H1 (cell line): ENCODE results near the gene BRD7. TPM values are rescaled to one million over a fixed set of nuclear protein-coding genes. Genes with fewer than 3 reads are reported as not detected.

Experiments
- CTCF ChIA-PET: fragments of 300-600 bp; sonication (Branson Sonifier 250); formaldehyde crosslinking; loops from one replicate; lab custom pipeline; 2021; ENCODE audit not compliant: partially characterized antibody; lab: Charles Lee
- POLR2A ChIA-PET: fragments of 300-600 bp; sonication (Branson Sonifier 250); formaldehyde crosslinking; loops from one replicate; lab custom pipeline; 2021; ENCODE audit warnings: inconsistent platforms; ENCODE audit not compliant: partially characterized antibody; lab: Charles Lee
- DNase-seq, 2 experiments: peaks; one replicate each; pipeline versions ENCODE4 v3.0.0 to v3.0.0-alpha.2; 2010 to 2022; ENCODE audit warnings: low spot score in 2 of 2, low read depth in 1 of 2, mixed read lengths in 1 of 2
- FAIRE-seq: peaks from 2 replicates; lab custom pipeline; 2011; peaks lifted over from hg19 to GRCh38; lab: Jason Lieb, UNC
- H2AFZ ChIP-seq: 2 replicates; pipeline ENCODE4 v1.8.1; 2012; ENCODE audit warnings: low read length, inconsistent platforms
- H2AK5ac ChIP-seq: 2 replicates; pipeline ENCODE4 v1.6.1; 2013; ENCODE audit warnings: low read depth, low read length
- H2BK120ac ChIP-seq: replicated peaks from 2 replicates; pipeline ENCODE3; 2013; ENCODE audit warnings: low read depth, low read length, inconsistent platforms
- H2BK12ac ChIP-seq: 2 replicates; pipeline ENCODE4 v1.6.1; 2013; ENCODE audit warnings: low read depth, low read length
- H2BK15ac ChIP-seq: 2 replicates; pipeline ENCODE4 v1.6.1; 2013; ENCODE audit warnings: low read length
- H2BK20ac ChIP-seq: 2 replicates; pipeline ENCODE4 v1.6.1; 2013; ENCODE audit warnings: low read length
- H2BK5ac ChIP-seq: 2 replicates; pipeline ENCODE4 v1.6.1; 2013; ENCODE audit warnings: low read depth, low read length
- H3K14ac ChIP-seq: 2 replicates; pipeline ENCODE4 v1.6.1; 2013; ENCODE audit warnings: inconsistent platforms; ENCODE audit not compliant: insufficient read length
- H3K18ac ChIP-seq: 2 replicates; pipeline ENCODE4 v1.6.1; 2013; ENCODE audit warnings: low read length; ENCODE audit errors: extremely low read depth
- H3K23ac ChIP-seq: 2 replicates; pipeline ENCODE4 v1.6.1; 2013; ENCODE audit warnings: inconsistent platforms; ENCODE audit not compliant: insufficient read length
- H3K23me2 ChIP-seq: 2 replicates; pipeline ENCODE4 v1.6.1; 2013; ENCODE audit warnings: low read depth, low read length
- H3K27ac ChIP-seq: 2 replicates; pipeline ENCODE4 v1.6.1; 2011; ENCODE audit warnings: low read depth, low read length, inconsistent platforms
- H3K27me3 ChIP-seq, 4 experiments: replicated peaks in 1 of 4; 1 replicate in 1 of 4; 2 replicates in 3 of 4; pipeline versions ENCODE4 v1.6.1 to v1.8.1; 2011 to 2013; ENCODE audit warnings: low read length in 3 of 4, mild to moderate bottlenecking in 3 of 4, inconsistent platforms in 2 of 4, mixed read lengths in 2 of 4, moderate library complexity in 1 of 4; ENCODE audit not compliant: control insufficient read depth in 3 of 4, insufficient read depth in 3 of 4; ENCODE audit errors: extremely low read depth in 1 of 4
- H3K36me3 ChIP-seq, 4 experiments: 2 replicates each; pipeline versions ENCODE4 v1.6.1 to v1.8.1; 2011 to 2013; ENCODE audit warnings: mild to moderate bottlenecking in 4 of 4, low read length in 3 of 4, moderate library complexity in 2 of 4, control low read depth in 1 of 4, inconsistent platforms in 1 of 4; ENCODE audit not compliant: insufficient read depth in 4 of 4, control insufficient read depth in 2 of 4
- H3K4ac ChIP-seq: replicated peaks from 2 replicates; pipeline ENCODE3; 2013; ENCODE audit warnings: low read length, low read depth, mixed read lengths, inconsistent platforms; ENCODE audit not compliant: insufficient read length
- H3K4me1 ChIP-seq, 4 experiments: replicated peaks in 1 of 4; 1 replicate in 1 of 4; 2 replicates in 3 of 4; pipeline versions ENCODE4 v1.6.1 to v1.8.1; 2011 to 2013; ENCODE audit warnings: low read length in 3 of 4, inconsistent platforms in 2 of 4, mixed read lengths in 1 of 4; ENCODE audit not compliant: insufficient read depth in 4 of 4, control insufficient read depth in 3 of 4
- H3K4me2 ChIP-seq, 2 experiments: 2 replicates each; pipeline versions ENCODE4 v1.6.1 to v1.8.1; 2011 to 2013; ENCODE audit warnings: low read depth in 2 of 2, low read length in 2 of 2, control low read depth in 1 of 2, inconsistent platforms in 1 of 2, mild to moderate bottlenecking in 1 of 2; ENCODE audit not compliant: insufficient read depth in 1 of 2
- H3K4me3 ChIP-seq, 4 experiments: fragments of 200-600, 300-600 bp in 1 of 4; sonication (generic), shearing (Covaris generic), sonication (Bioruptor Twin) in 1 of 4; 2 replicates each; pipeline versions ENCODE4 v1.5.1 to v1.8.1; 2011 to 2016; ENCODE audit warnings: low read length in 4 of 4, low read depth in 3 of 4, control low read depth in 2 of 4, inconsistent platforms in 2 of 4, mild to moderate bottlenecking in 2 of 4, mixed read lengths in 1 of 4, moderate library complexity in 1 of 4; ENCODE audit not compliant: insufficient read depth in 2 of 4; ENCODE audit errors: extremely low read depth in 1 of 4
- H3K56ac ChIP-seq: replicated peaks from 2 replicates; pipeline ENCODE3; 2013; ENCODE audit warnings: low read depth, mild to moderate bottlenecking, mixed read lengths, low read length, inconsistent platforms; ENCODE audit not compliant: insufficient read length
- H3K79me1 ChIP-seq: 2 replicates; pipeline ENCODE4 v1.6.1; 2013; ENCODE audit warnings: low read depth, low read length, control low read depth
- H3K79me2 ChIP-seq, 2 experiments: 2 replicates each; pipeline versions ENCODE4 v1.6.1 to v1.8.1; 2012 to 2013; ENCODE audit warnings: low read length in 2 of 2, mild to moderate bottlenecking in 2 of 2, inconsistent platforms in 1 of 2; ENCODE audit not compliant: insufficient read depth in 2 of 2, control insufficient read depth in 1 of 2
- H3K9ac ChIP-seq, 4 experiments: replicated peaks in 1 of 4; 1 replicate in 1 of 4; 2 replicates in 3 of 4; pipeline versions ENCODE4 v1.6.1 to v1.8.1; 2011 to 2013; ENCODE audit warnings: low read depth in 3 of 4, low read length in 3 of 4, control low read depth in 2 of 4, mild to moderate bottlenecking in 2 of 4, moderate library complexity in 2 of 4, inconsistent platforms in 1 of 4; ENCODE audit errors: extremely low read depth in 1 of 4
- H3K9me3 ChIP-seq, 2 experiments: 2 replicates each; pipeline versions ENCODE4 v1.6.1 to v1.8.1; 2012 to 2013; ENCODE audit warnings: mild to moderate bottlenecking in 2 of 2, moderate library complexity in 2 of 2, control low read depth in 1 of 2, inconsistent platforms in 1 of 2, low read depth in 1 of 2, low read length in 1 of 2, mixed read lengths in 1 of 2; ENCODE audit not compliant: insufficient read depth in 2 of 2
- H4K20me1 ChIP-seq, 2 experiments: replicated peaks in 1 of 2; 2 replicates each; pipeline versions ENCODE3 to v1.8.1; 2011 to 2013; ENCODE audit warnings: inconsistent platforms in 2 of 2, low read length in 2 of 2, mild to moderate bottlenecking in 1 of 2; ENCODE audit not compliant: insufficient read depth in 2 of 2, control insufficient read depth in 1 of 2
- H4K5ac ChIP-seq: 2 replicates; pipeline ENCODE4 v1.6.1; 2013; ENCODE audit warnings: low read length, low read depth, mixed read lengths, inconsistent platforms; ENCODE audit not compliant: insufficient read length
- H4K8ac ChIP-seq: 2 replicates; pipeline ENCODE4 v1.8.0; 2013; ENCODE audit warnings: mild to moderate bottlenecking, moderate library complexity, low read length, inconsistent platforms; ENCODE audit not compliant: insufficient read depth; ENCODE audit errors: extremely low read depth
- H4K91ac ChIP-seq: replicated peaks from 2 replicates; pipeline ENCODE3; 2013; ENCODE audit warnings: low read length, mixed read lengths, inconsistent platforms; ENCODE audit not compliant: insufficient read length
- BACH1 ChIP-seq: IDR thresholded peaks from 2 replicates; pipeline ENCODE4 v1.6.1; 2012; ENCODE audit warnings: low read length, improper control_type of control experiment
- BCL11A ChIP-seq, 2 experiments: IDR thresholded peaks; one replicate each; pipeline ENCODE4 v1.6.1; 2011; ENCODE audit warnings: low read depth in 2 of 2, low read length in 2 of 2, mild to moderate bottlenecking in 2 of 2
- CHD2 ChIP-seq: IDR thresholded peaks from 2 replicates; pipeline ENCODE4 v1.6.1; 2012; ENCODE audit warnings: low read length, improper control_type of control experiment
- HDAC2 ChIP-seq, 2 experiments: fragments of 300-600 bp in 1 of 2; sonication (generic) in 1 of 2; IDR thresholded peaks; 2 replicates each; pipeline ENCODE4 v1.6.1; 2011 to 2012; ENCODE audit warnings: low read depth in 2 of 2, low read length in 2 of 2, mild to moderate bottlenecking in 2 of 2, moderate library complexity in 2 of 2, borderline replicate concordance in 1 of 2, inconsistent platforms in 1 of 2
- KDM4A ChIP-seq: IDR thresholded peaks from one replicate; pipeline ENCODE4 v1.7.1; 2012; ENCODE audit warnings: low read depth, mild to moderate bottlenecking, moderate library complexity, low read length, inconsistent platforms; ENCODE audit not compliant: severe bottlenecking
- PHF8 ChIP-seq: fragments of 200-600 bp; sonication (generic); conservative IDR thresholded peaks from 2 replicates; pipeline ENCODE4 v1.7.1; 2012; ENCODE audit warnings: low read depth, mild to moderate bottlenecking, inconsistent platforms, low read length, moderate library complexity
- POLR2AphosphoS5 ChIP-seq: IDR thresholded peaks from 2 replicates; pipeline ENCODE4 v1.6.1; 2011; ENCODE audit warnings: low read depth, low read length
- RNF2 ChIP-seq: fragments of 200-900, 300-1000 bp; sonication (generic); IDR thresholded peaks from 2 replicates; pipeline ENCODE4 v1.7.1; 2016; ENCODE audit warnings: borderline replicate concordance, low read depth, mild to moderate bottlenecking, antibody characterized with exemption, low read length; ENCODE audit not compliant: poor library complexity, severe bottlenecking; ENCODE audit errors: missing control alignments
- YY1 ChIP-seq: IDR thresholded peaks from 2 replicates; pipeline ENCODE4 v1.6.1; 2011; ENCODE audit warnings: low read depth, mild to moderate bottlenecking, low read length
- WGBS, 2 experiments: shearing (Covaris generic) in 1 of 2; methylation state at CpG; one replicate each; pipeline versions ENCODE4 v1.1.6 to v1.1.7; 2013 to 2015; ENCODE audit warnings: low lambda C conversion rate in 2 of 2, mixed read lengths in 2 of 2, inconsistent platforms in 1 of 2, low coverage in 1 of 2, missing lambda C conversion rate in 1 of 2; ENCODE audit not compliant: insufficient replicate concordance in 2 of 2, insufficient coverage in 1 of 2, insufficient read length in 1 of 2; ENCODE audit errors: extremely low coverage in 1 of 2, missing lambda C conversion rate in 1 of 2; 5-methylcytosine and 5-hydroxymethylcytosine counted together
- polyA plus RNA-seq, 7 experiments: library from polyadenylated mRNA; depleted of rRNA in 3 of 7; stranded (reverse) in 5 of 7; unstranded in 2 of 7; fragments of >200 nt in 5 of 7; fragments of 200-250 nt in 2 of 7; gene quantifications; 1 replicate in 5 of 7; 2 replicates in 1 of 7; 4 replicates in 1 of 7; pipeline versions ENCODE4 v1.2.1 to v1.2.3, GENCODE V29; 2011 to 2013; ENCODE audit warnings: missing spikeins in 2 of 7, mixed read lengths in 2 of 7
- total RNA-seq: library from RNA; stranded (reverse); fragmentation: NEBNext Ultra II Directional; extraction: Animal tissue kit (Norgen Biotek cat#: 25700); gene quantifications from 2 replicates; pipeline ENCODE4 v1.2.1, GENCODE V29; 2021

BRD7 gene
- total and polyA plus RNA-seq, 2 of the 8 experiments (the other 6 are each of a cell fraction or from before 2014, with no cell fraction given), result 42.5 to 120 TPM

DNA sequence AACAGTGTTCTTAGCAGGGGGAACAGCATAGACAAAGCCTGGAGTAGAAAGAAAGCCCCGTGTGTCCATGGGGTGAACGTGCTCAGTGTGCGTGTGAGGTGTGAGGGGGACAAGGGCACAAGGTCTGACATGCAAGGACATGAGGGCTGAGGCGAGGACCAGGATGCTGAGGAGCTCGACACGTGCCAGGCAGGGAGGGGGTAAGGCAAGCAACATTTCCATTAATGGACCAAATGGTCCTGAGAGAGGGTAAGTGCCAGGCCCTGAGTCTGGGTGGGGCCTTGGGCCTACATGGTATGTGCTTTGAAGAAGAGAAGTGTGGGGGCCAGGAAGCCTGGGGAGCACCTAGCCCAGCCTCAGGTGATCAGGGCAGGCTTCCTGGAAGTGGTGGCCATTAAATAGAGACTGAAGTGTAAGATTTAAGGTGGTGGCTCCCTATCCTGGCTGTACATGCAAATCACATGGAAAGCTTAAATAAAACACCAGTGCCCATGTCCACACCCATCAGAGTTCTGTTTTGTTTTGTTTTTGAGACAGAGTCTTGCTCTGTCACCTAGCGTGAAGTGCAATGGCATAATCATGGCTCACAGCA is 73.2 kb downstream of the BRD7 start:
- ChIA-PET POLR2A (interaction anchor here (1.3 kb wide), 1 partner anchor 10 kb away, joined by 3 read pairs; no protein-coding TSS in a partner anchor), CTCF (interaction anchor here (1.2 to 1.9 kb wide), 2 partner anchors 13 to 83 kb away, joined by 3 to 6 read pairs; no protein-coding TSS in a partner anchor)
- Histone ChIP-seq H3K4me2 (no peak overlapping the region), H4K8ac (no peak overlapping the region), H4K5ac (no peak overlapping the region), H3K36me3 (no peaks in the 10 kb centered on the region), H3K27ac (no peak overlapping the region), H2AFZ (no peak overlapping the region), H4K20me1 (peaks cover 0 to 2% of the 10 kb centered on the region in 2 experiments), H3K9me3 (no peaks in the 10 kb centered on the region), H3K56ac (no peak overlapping the region), H2AK5ac (no peak overlapping the region), H2BK120ac (no peak overlapping the region), H3K79me2 (no peaks in the 10 kb centered on the region), H3K4me3 (no peak overlapping the region), H3K9ac (no peak overlapping the region), H2BK20ac (no peak overlapping the region), H3K14ac (no peak overlapping the region), H4K91ac (no peak overlapping the region), H3K27me3 (no peaks in the 10 kb centered on the region), H2BK5ac (no peak overlapping the region), H3K18ac (no peak overlapping the region), H2BK15ac (no peak overlapping the region), H3K23ac (no peak overlapping the region), H3K4ac (no peak overlapping the region), H3K79me1 (no peaks in the 10 kb centered on the region), H3K23me2 (no peaks in the 10 kb centered on the region), H3K4me1 (peaks cover 0 to 3% (median 0%) of the 10 kb centered on the region in 4 experiments; a peak in 1 of 7 replicates), H2BK12ac (no peak overlapping the region)
- no peak for DNase-seq
- 95% methylated on average over 7 of the region's 7 CpGs; no CpG with 5 or more reads in 1 of the 2 experiments for WGBS, 2 experiments
- no peak for FAIRE-seq
- no peak for TF ChIP-seq HDAC2 (IDR thresholded peaks at IDR 0.05; ENCODE audit: borderline replicate concordance in 1 of 2, low read depth in 2 of 2, low read length in 2 of 2)
- no peak for TF ChIP-seq BCL11A (IDR thresholded peaks at IDR 0.05; ENCODE audit: low read depth in 2 of 2, low read length in 2 of 2)
- no peak for TF ChIP-seq BACH1
- no peak for TF ChIP-seq POLR2AphosphoS5
- no peak for TF ChIP-seq RNF2
- no peak for TF ChIP-seq YY1
- no peak for TF ChIP-seq PHF8
- no peak for TF ChIP-seq KDM4A
- no peak for TF ChIP-seq CHD2
